ENCODE data around the gene MAP1B. TPM values are rescaled to one million over a fixed set of nuclear protein-coding genes. Genes with fewer than 3 reads are reported as not detected.

MAP1B gene
- polyA plus RNA-seq, 1 donor from 2014 or later = 234 TPM

- Histone ChIP-seq H3K9me2 (ENCODE audit: insufficient read depth, low read length) (no peaks in the 10 kb centered on the region), H3K9me3 (ENCODE audit: low read length) (no peaks in the 10 kb centered on the region), H3K36me3 (ENCODE audit: insufficient read depth, low read length) (peaks cover 16% of the 10 kb centered on the region), H3K27ac (ENCODE audit: low read length) (no peak overlapping the region), H2AFZ (ENCODE audit: low read depth, low read length) (no peak overlapping the region), H3K9ac (ENCODE audit: low read length) (no peak overlapping the region), H3K4me2 (ENCODE audit: low read length) (no peak overlapping the region), H3K79me2 (replicated peaks; ENCODE audit: insufficient read depth, low read length) (peaks cover 96% of the 10 kb centered on the region), H3F3A (ENCODE audit: insufficient read depth, low read length, poor library complexity, severe bottlenecking) (no peaks in the 10 kb centered on the region), H3K4me3 (ENCODE audit: low read length) (no peak overlapping the region), H4K20me1 (ENCODE audit: insufficient read depth) (peaks cover 90% of the 10 kb centered on the region), H3K27me3 (ENCODE audit: insufficient read depth, low read depth, low read length) (no peaks in the 10 kb centered on the region)
- TF ChIP-seq CTCF (IDR thresholded peaks at IDR 0.05; ENCODE audit: poor library complexity, severe bottlenecking) = no peak
- no peak for TF ChIP-seq EZH2 (IDR thresholded peaks at IDR 0.05; ENCODE audit: borderline replicate concordance, insufficient read depth, low read length, poor library complexity, severe bottlenecking)
Measured at GRCh38 chr5:72172786-72173185, 65.5 kb downstream of the MAP1B start.

- Histone ChIP-seq H4K20me1 (ENCODE audit: insufficient read depth) (peaks cover 92% of the 10 kb centered on the region), H3K4me3 (ENCODE audit: low read length) (no peak overlapping the region), H3K9me2 (ENCODE audit: insufficient read depth, low read length) (no peaks in the 10 kb centered on the region), H3K4me2 (ENCODE audit: low read length) (no peak overlapping the region), H2AFZ (ENCODE audit: low read depth, low read length) (no peak overlapping the region), H3K36me3 (ENCODE audit: insufficient read depth, low read length) (peaks cover 14% of the 10 kb centered on the region), H3K9ac (ENCODE audit: low read length) (no peak overlapping the region), H3F3A (ENCODE audit: insufficient read depth, low read length, poor library complexity, severe bottlenecking) (no peaks in the 10 kb centered on the region), H3K27ac (ENCODE audit: low read length) (no peak overlapping the region), H3K9me3 (ENCODE audit: low read length) (no peaks in the 10 kb centered on the region), H3K27me3 (ENCODE audit: insufficient read depth, low read depth, low read length) (no peaks in the 10 kb centered on the region), H3K79me2 (replicated peaks; ENCODE audit: insufficient read depth, low read length) (peaks cover 94% of the 10 kb centered on the region)
- no peak for TF ChIP-seq POLR2AphosphoS5 (IDR thresholded peaks at IDR 0.05)
- TF ChIP-seq MXI1 (conservative IDR thresholded peaks at IDR 0.05; ENCODE audit: poor library complexity, severe bottlenecking) = no peak
- TF ChIP-seq EP300 (conservative IDR thresholded peaks at IDR 0.05; ENCODE audit: poor library complexity, severe bottlenecking) = no peak
- TF ChIP-seq EZH2 (IDR thresholded peaks at IDR 0.05; ENCODE audit: borderline replicate concordance, insufficient read depth, low read length, poor library complexity, severe bottlenecking) = no peak
- TF ChIP-seq REST (IDR thresholded peaks at IDR 0.05; ENCODE audit: borderline replicate concordance) = no peak
- no peak for TF ChIP-seq RAD21 (conservative IDR thresholded peaks at IDR 0.05)
- TF ChIP-seq SMC3 (conservative IDR thresholded peaks at IDR 0.05; ENCODE audit: poor library complexity) = no peak
- TF ChIP-seq TAF1 (IDR thresholded peaks at IDR 0.05; ENCODE audit: low read depth) = no peak
- TF ChIP-seq CTCF (IDR thresholded peaks at IDR 0.05; ENCODE audit: poor library complexity, severe bottlenecking) = no peak
Measured at GRCh38 chr5:72177538-72177937, 70.3 kb downstream of the MAP1B start.
